IPS-18c (cell line): Measurements from ENCODE around the gene EIF4G1.

Source experiments
- H3K4me3 ChIP-seq: 2 replicates; pipeline ENCODE4 v1.7.0; 2013; ENCODE audit warnings: low read depth, mild to moderate bottlenecking, low read length, moderate library complexity; ENCODE audit not compliant: insufficient read depth
- H3K9me3 ChIP-seq: one replicate; pipeline ENCODE4 v1.6.1; 2013; ENCODE audit warnings: mild to moderate bottlenecking, low read length, moderate library complexity; ENCODE audit not compliant: control insufficient read depth, insufficient read depth

EIF4G1 gene

DNA sequence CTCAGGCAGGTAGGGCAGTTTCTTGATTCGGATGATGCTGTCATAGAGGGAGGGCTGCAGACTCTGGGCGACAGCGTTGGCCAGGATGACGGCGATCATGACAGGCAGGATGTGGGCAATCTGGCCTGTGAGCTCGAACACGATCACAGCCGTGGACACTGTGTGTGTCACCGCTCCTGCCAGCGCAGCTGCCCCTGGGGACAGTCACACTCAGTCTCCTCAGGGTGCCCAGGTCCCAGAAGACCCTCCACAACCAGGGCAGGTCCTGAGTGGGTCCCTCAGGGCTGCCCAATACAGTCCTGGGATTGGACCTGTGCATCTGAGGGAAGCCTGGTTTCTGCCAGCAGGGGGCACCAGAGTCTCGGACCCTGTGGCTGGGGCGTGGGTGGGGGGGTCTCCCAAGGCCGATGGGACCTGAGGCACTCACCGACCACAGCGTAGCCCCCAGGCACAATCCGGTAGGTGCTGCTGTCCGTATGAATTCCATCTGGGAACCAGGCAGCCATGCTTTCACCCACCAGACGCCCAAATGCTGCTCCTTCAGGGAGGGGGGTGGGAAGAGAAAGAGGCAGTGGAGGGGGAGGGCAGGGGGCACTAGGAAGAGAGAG, 39.8 kb downstream of the EIF4G1 start:
- Histone ChIP-seq H3K4me3 (no peak overlapping the region), H3K9me3 (no peaks in the 10 kb centered on the region)

DNA sequence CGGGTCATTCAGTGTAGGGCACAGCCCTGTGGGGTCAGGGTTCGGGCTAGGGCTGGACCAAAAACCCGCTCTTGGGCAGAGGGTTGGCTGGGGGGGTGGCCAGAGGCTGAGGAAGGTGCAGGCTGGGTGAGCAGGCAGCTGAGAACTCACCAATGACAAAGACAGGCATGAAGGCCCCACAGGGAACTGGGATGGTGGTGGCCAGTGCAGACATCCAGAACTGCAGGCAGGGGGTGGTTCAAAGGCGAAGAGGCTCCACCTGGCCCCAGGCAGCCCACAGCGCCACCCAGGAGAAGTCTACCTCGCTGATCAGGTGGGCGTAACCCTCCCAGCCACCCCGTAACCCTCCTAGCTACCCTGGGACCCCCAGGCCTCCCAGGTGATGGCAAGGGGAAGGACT, 40.3 kb downstream of the EIF4G1 start:
- Histone ChIP-seq H3K9me3 (no peaks in the 10 kb centered on the region), H3K4me3 (no peak overlapping the region)

DNA sequence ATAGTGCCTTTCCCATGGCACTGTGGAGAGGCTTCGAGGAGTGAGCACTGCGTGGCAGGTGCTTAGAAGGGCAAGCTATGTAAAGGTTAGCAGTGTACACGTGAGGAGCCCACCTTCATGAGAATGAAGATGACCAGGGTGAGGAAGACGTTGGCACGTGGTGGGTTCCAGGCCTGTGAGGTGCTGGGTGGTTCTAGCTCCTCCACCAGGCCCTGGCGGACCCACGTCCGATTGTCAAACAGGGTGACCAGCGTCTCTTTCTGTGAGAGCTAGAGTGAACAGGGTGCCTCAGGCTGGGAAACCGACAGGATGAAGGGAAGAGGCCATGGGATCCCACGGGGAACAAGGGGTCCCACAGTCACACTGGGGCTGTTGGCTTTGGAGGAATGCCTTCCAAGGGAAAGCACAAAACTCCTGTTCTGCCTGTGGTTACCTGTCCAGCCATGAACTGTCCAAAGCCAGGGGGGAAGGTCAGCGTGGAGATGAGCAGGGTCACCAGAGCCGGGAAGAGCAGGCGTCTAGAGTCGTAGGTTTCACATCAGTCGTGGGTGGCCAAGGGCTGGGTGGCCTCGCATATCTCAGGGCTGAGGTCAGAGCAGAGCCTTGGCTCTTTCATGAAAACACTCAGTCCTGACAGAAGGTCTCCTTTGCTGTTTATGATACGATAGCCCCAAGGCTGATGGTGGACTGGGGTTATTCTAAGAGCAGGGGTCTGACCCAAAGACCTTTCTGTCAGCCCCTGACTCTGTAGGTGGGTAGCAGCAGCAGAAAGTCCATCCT, 41.0 kb downstream of the EIF4G1 start:
- no peaks in the 10 kb centered on the region for H3K9me3 ChIP-seq

DNA sequence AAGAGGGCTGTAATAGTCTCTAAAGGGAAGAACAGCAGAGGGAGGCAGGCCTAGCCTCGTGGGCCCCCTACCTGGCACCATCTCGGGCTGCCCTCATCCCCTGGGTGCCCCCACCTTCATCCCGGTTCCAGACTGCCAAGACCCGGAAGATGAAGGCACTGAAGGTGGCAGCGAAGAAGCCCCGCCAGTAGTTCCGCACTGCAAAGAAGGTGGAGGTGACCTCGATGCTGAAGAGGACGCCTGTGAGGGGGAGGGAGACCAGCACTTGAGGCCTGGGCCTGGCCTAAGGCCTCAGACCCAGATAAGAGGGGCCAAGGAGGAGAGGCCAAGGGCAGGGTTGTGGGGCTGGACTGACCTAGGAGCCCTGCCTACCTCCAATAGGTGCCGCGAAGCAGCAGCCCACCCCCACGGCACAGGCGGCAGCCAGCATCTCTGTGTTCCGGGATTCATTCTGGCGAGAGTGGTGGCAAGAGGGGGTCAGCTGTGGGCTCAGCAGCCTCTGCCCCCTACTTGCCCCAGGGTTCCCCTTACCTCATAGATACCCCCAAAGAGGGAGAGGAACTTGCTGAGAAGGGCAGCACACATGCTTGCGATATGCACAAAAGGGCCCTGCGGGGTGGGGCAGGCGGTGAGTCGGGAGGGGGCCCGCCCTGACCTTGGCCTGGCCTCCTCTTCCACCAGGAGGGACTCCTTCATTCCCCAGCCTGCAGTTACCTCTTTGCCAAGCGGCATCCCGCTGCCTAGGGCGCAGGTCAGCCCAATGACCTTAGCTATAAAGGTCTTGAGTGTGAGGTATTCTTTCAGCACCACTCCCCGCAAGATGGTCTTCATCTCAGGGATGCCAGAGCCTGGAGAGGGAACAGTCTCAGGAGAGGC, 43.1 kb downstream of the EIF4G1 start:
- Histone ChIP-seq H3K4me3 (no peak overlapping the region), H3K9me3 (no peaks in the 10 kb centered on the region)

More for the DNA sequence above, 41.0 kb downstream of the EIF4G1 start:
- H3K4me3 ChIP-seq: no peak overlapping the region

DNA sequence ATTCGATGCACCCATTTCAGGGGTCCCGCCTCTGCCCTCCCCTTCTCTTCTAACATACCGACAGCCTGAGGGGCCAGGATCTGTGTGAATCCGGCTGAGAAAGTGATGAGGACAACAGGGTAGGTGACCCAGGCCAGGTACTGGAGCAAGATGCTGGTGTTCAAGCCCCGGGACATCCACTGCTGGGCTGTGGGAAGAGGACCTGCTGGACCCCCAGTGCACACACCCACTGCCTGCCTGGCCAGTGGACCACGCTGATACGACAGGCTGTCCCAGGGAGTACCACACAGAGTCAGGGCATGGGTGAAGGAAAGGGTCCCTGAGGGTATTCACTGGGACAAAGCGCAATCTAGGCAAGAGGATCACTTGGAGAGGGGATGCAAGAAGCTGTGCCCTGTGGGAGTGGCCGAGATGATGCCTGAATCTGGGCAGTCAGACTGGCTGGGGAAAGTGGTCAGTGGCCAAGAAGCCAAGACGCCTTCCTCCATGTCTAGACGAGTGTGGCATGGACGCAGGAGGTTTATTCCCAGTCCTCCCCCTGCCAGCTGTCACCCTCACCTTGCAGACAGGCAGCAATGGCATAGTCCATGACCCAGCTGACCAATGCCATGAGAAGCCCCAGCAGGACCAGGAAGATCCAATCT, 43.8 kb downstream of the EIF4G1 start:
- Histone ChIP-seq H3K9me3 (no peaks in the 10 kb centered on the region), H3K4me3 (no peak overlapping the region)

DNA sequence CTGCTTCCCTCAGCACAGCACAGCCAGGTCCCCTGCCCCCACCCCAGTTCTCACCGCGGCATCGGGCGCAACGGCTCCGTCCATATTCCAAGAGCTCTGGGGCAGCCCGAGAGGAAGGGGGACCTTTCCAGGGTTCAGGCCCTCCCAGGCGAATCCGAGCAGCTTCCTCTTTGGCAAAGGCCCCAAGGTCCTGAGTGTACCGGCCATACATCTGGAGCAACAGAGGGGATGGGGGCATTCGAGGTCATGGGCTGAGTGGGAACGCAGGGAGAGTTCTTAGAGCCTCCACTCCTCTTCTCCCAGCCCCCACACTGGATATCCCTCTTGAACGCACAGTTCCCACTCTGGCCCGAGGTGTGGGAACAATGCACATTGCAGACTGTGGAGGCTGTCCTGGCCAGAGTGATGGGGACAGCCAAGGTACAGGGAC, 44.5 kb downstream of the EIF4G1 start:
- Histone ChIP-seq H3K9me3 (no peaks in the 10 kb centered on the region), H3K4me3 (no peak overlapping the region)

DNA sequence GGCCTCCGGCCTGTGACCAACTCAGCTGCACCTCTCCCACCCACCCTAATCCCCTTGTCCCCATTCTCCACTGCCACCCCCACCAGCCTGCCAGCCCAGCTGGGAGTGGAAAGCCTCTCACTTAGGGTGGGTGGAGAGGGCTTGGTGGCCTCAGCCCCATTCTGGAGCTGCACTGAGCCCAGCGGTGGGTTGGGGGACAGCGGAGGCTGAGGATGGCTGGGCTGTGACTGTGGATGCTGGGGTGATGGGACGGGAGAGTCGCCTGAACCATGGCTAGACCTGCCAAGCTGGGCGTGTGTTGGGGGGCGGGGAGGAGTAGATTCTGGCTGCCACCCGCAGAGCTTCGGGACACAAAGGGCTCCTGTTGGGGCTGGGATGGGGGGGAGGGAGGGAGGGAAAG, 45.2 kb downstream of the EIF4G1 start:
- H3K4me3 ChIP-seq: peak overlapping the region; percentile 24; the same call in 1 of the 2 replicates

DNA sequence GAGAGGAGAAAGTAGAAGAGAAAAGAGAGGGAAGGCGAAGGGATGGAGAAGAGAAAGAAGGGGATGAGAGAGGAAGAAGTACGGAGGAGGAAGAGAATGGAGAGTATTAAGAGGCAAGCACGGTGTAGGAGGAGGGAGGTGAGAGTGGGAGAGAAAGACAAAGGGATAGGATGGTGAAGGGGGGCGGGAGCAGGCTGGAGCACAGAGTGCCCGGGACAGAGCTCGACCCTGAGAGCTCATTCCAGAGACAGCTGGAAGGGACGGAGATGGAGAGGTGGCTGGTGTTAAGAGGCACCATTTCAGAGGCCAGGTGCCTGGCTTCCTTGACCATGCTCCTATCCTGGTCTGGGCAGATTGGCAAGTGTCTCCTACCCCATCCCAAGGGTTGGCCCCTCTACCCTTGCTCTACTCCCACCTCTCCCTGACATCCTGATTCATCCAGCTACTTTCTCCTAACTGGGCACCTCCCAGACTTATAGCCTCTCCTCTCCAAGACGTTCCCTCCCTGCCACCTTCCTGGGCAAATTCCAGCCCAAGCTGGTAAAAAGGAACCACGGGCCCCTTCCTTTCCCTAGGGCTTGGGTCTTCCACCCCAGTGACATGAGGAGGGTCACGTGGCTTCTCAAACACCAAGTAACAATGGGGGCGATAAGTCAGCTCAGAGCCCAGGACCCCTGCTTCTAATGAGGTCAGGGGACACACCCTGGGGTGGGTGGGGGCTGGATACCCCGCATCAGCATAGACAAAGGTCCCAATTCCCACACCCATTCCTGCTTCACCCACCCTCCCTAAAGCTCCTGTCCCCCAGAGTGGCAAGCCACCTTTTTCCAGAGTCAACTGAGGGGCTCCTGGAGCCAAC, 45.9 kb downstream of the EIF4G1 start:
- Histone ChIP-seq H3K4me3 (peak overlapping the region; percentile 89), H3K9me3 (no peaks in the 10 kb centered on the region)

More for the DNA sequence above, 45.2 kb downstream of the EIF4G1 start:
- no peaks in the 10 kb centered on the region for H3K9me3 ChIP-seq

DNA sequence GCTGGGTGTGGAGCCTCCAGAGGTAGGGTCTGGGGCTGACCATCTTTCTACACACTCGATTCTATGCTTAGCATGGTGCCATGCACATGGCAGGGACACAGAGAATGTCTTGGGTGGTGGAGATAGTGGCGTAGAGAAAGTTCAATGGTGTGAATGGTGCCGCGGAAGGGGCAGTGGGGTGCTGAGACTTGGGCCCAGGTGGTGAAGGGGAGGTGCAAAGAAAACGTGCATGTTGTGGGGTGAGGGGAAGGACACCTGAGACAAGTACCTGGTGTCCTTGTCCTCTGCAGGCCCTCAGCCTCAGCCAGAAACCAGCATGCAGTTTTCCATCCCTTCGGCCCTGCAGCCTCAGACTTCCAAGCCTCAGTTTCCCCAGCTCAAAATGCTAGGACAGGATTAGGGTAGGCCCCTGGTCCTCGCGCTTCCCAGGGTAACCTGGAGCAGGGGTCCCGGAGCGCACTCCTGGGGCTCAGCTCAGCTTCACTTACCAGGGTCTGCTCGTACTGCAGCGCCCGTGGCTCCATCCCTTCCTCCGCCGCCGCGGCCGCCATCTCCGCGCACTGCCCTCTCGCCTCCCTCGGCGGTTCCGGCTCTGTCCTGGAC, 46.6 kb downstream of the EIF4G1 start:
- H3K4me3 ChIP-seq: peak overlapping the region; percentile 89
- H3K9me3 ChIP-seq: no peaks in the 10 kb centered on the region

DNA sequence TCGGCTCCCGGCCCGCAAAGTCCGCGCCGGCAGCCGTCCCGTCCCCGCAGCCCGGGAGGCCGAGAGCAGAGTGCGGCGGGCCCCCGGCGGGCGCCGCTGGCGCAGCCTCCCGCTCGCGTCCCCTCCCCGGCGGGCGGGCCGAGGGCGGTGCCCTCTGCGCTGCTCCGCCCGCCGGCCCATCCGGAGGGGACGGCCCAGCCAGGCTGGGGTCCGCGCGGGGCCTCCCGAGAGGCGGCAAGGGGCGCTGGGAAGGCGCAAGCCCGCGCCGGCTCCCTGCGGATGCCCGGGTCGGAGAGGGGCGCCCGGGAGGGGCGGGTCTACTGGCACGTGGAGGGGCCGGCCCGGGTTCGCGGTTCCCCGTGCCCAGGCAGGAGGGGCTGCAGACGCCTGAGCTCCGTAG, 47.1 kb downstream of the EIF4G1 start, which contains the start of the genes CLCN2 and POLR2H:
TSS of gene CLCN2 (minus strand) at position 74 of the 400 bp plus-strand sequence. CDS start 126 bp downstream, outside the sequence.
TSS of gene POLR2H (plus strand) at position 179 of the 400 bp plus-strand sequence. CDS start 1,783 bp downstream, outside the sequence.
- Histone ChIP-seq H3K9me3 (no peaks in the 10 kb centered on the region), H3K4me3 (peak within 1 kb of the TSS; percentile 89)

DNA sequence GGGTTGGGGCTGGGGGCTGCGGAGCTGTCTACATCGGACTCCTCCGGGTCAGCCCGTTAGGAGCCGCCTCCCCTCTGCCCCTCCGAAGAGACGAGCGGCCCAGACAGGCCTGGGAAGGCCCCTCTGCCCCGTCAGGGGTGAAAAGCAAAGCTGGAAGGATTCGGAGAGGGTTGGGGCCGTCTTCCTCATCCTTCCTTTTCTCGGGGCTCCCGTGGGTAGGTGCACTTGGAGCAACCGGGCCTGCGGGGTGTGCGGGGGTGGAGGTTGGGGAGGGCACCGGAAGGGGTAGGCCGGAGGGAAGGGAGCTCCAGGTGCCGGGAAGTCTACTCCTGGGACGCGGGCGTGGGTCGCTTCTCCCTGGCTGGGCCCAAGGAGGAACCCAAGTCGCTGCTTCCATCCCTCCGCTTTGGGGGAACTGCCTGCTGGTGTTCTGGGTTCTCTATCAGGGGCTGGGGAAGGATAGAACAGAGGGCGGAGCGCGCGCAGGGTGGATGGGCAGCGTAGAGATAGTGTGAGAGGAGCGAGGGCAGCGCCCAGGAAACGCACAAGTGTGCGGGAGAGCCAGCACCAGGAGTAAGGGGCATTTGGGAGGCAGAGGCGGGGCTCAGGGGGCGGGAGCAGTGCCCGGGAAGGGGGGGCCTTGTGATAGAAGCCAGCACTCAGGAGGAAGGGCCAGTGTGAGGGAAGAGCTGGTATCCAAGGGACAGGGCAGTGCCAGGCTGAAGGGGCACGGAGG, 47.7 kb downstream of the EIF4G1 start:
- peak overlapping the region; percentile 89 for H3K4me3 ChIP-seq
- no peaks in the 10 kb centered on the region for H3K9me3 ChIP-seq

DNA sequence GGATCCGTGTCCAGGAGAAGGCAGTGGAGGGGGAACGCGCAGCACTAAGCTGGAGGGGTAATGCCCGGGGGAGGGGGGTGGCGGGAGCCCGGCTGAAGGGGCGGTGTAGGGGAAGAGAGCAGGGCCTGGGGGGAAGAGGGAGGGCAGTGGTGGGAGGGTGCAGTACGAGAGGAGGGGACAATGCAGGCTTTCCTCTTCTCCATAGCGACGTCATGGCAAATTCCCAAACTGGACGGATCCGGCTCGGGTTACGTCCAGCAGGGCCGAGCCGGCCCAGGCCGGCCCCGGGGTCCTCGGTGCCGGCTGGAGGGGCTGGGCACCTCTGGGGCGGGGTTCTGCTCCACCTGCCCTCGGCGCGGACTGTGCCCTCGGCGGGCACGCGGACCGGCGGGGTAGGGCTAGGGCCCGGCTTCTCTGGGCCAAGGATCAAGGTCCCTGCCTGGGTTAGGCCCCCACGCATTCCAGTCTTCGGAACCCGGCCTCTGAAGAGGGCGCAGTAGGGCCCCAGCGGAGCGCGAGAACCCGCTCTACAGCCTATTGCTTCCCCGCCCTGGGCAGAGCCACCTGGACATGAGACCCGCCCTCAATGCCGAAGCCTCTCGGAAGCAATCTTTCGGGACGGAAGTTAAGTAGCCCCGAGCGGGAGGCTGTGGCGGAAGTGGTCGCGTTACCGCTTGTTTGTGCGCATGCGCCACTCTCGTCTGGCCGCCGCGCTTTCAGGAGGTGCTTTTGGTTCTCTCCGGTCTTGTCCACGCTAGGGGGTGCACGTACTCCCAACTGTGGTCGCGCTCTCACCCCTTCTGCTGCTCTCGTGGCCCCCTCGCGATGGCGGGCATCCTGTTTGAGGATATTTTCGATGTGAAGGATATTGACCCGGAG, 48.5 kb downstream of the EIF4G1 start:
- Histone ChIP-seq H3K9me3 (no peaks in the 10 kb centered on the region), H3K4me3 (peak overlapping the region; percentile 89)

DNA sequence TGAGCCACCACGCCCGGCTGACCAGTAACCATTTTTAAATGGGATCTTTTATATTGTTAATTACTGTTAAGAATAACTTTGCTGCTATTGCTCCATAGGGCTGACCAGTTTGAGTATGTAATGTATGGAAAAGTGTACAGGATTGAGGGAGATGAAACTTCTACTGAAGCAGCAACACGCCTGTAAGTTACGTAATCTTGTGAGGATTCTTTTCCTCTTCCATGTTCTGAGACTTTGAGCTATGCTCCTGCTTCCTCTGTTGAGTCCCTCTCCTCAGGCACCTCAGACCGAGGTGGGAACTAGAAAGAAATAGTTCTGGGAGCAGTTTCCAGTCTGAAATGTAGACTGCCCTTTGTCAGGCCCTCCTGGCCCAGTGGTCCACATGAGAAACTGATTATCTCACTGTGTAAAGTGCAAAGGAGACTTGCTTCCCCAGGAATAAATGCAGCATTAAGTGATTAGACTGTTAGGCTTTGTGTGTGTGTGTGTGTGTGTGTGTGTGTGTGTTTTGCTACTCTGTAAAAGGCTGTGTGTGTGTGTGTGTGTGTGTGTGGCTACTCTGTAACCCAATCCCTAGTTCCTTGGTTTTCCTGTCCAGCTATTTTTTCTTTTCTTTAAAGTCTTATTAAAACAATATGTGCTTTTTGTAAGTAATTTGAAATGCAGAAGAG, 52.3 kb downstream of the EIF4G1 start:
- no peaks in the 10 kb centered on the region for H3K9me3 ChIP-seq
- no peak overlapping the region for H3K4me3 ChIP-seq

DNA sequence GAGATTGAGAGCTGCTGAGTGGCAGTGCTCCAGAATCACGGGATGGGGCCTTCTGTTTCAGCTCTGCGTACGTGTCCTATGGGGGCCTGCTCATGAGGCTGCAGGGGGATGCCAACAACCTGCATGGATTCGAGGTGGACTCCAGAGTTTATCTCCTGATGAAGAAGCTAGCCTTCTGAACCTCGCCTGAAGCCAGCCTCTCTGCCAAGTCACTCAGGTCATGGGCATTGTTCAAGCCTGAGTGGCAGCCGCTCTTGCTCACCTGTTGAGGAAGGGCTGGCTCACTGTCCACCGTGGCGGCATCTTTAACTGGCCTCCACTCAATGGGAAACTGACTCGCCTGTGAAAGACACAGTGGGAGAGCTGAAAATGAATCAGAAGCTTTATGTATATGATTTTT, 53.7 kb downstream of the EIF4G1 start:
- Histone ChIP-seq H3K4me3 (no peak overlapping the region), H3K9me3 (no peaks in the 10 kb centered on the region)
